GM18519 (cell line): ENCODE data around the gene SPX.

Experiments used
- ATAC-seq: cut with Tn5 transposase; IDR thresholded peaks from one replicate; pipeline ENCODE4 v1.9.1; 2021; ENCODE audit warnings: mild to moderate bottlenecking, moderate library complexity; ENCODE audit not compliant: unreplicated experiment, low FRiP score

The SPX gene

DNA sequence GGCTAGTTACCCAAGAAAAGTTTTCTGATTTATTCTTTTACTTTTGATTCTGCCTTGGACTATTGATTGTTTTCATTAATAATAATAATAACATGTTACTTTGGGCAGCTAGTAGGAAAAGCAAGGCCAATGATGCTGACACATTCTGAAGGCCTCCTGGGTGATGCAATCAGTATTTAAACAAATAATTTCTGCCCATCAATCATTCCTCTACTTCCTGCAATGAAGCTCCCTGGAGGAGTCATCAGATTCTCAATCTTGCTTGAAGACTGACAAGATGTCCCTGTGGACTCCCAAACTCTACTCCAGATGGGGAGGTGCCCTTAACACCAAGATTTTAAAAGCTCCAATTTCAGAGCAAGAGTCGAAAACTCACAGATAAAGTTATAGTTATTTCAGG is at the start of gene SPX:
Gene SPX, plus strand, starts transcription at position 244 of the 400 bp plus-strand sequence. CDS start 177 bp downstream, outside the sequence.
- no peak for ATAC-seq

DNA sequence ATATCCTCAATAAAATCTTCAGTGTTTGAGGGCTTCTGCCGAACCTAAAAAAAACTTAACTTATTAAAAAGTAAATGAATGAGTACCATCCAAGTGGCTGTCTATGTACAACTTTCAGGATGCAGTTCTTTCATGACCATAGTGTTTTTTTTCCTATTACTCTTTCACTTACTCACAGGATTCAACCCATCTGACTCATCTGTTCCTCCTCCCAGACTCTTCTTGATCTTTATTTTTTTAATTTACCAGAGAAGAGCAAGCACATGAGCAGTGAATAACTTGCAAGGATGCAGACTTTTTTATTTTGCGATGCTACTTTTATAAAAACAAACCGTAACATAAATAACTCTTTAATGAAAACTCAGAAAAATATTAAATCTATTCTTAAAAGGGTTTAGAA is 49.1 kb upstream of the SPX start:
- ATAC-seq = no peak

DNA sequence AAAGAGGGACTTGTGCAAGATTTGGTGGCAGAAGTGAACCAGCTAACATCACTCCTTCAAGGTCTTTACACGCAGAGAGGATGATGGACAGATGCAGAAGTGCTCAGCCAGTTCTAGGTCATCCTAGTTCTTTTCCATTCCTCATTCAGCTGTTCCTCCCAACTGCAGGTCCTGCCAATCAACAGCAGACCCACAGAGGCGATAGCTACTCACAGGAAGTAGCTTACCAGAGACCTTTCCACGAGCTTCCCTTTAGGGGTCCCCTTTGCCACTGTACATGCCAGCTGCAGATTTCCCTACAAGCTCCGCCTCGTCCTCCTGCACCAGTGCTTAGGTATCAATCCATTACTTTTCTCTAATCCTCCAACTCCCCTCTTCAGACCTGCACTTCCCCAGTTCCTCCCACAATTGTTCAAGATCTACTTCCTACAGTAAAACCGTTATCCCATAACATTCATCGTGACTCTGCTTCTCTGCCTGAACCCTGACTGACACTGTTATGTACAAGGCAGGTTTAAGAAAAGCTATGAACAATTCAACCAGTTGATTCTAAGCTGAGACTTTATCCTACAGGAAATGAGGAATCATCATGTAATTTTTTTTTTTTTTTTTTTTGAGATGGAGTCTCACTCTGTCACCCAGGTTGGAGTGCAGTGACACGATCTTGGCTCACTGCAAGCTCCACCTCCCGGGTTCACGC is 47.2 kb upstream of the SPX start:
- ATAC-seq = no peak

- no peak for ATAC-seq
These were observed 42.6 kb upstream of the SPX start for GRCh38 chr12:21483531-21483930.

GRCh38 chr12:21485998-21486397 is 40.1 kb upstream of the SPX start:
- no peak for ATAC-seq

GRCh38 chr12:21499765-21500164 is 26.3 kb upstream of the SPX start:
- no peak for ATAC-seq

- ATAC-seq = no peak
These were observed 25.3 kb upstream of the SPX start for GRCh38 chr12:21500786-21501257.

DNA sequence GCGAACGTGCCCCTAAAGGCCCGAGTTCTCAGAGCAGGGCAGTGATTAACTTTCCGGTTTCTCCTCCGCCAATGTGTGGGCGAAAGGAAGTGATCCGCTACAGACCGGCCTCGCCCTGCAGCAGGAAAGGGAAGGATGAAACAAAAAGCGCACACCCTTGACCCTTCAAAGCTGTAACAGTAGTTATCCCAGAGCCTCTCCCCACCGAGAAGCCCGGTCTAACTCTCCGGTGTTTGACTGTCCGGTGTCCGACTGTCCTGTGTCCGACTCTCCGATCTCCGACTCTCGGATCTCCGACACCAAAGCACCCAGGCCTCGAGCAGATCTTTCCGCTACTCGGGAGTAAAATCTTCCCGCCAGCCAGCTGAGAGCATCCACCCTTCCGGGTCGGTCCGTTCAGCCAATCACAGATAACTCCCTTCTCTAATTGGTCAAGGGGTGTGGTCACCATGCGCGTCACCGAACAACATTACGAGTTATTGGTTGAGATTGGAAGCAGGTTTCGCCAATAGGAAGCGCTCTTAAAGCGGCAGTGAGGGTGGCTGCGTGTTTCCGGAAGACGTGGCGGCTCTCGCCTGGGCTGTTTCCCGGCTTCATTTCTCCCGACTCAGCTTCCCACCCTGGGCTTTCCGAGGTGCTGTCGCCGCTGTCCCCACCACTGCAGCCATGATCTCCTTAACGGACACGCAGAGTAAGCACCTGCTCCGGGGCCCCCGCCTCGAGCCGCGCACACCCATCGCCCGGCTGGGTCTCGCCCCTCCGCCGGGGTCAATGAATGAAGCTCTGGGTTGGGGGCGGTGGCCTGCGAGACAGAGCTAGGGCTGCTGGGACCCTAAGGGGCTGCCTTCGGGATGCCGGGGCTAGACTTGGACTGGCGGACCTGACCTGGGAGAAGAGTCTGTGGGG is 24.6 kb upstream of the SPX start, which contains the start of the genes GOLT1B and RECQL:
Gene GOLT1B, plus strand, starts transcription at position 532 of the 906 bp plus-strand sequence. Its CDS starts 135 bp downstream, at position 667.
Gene RECQL, minus strand, starts transcription at position 378 of the 906 bp plus-strand sequence. CDS start 2,065 bp downstream, outside the sequence.
- peak; percentile 99 for ATAC-seq

DNA sequence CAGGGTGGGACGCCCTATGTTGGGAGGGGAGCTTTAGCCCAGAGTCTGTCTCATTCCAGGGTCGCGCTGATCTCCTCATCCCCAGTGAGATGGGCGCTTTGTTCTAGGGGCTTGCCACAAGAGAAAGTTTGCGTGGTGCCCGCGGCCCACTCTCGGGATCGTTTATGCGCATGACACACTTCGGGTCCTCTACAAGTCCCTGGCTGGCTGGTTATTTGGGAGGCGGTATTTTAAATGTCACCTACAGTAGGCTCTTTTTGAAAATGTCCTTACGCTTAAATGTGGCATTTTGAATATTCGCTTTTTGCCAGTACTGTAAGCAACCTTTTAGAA is 24.0 kb upstream of the SPX start:
- no peak for ATAC-seq

DNA sequence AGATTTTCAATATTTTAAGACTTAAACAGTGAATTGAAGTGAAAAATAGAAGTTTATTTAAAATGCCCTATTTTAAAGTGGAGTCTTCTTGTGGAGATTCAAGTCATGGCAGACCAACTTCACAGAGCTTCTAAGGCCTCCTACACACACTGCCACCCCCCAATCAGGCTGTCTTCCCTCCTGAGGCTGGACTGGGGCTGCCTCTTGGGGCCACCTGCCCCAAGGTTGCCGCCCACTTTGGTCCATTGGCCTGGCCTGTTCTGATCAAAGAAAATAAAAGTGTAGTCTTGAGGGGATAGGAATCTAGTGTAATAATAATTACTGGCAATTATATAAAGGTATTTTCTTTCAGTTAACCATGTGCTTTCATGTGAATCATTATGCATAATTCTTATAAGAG is 23.2 kb upstream of the SPX start:
- no peak for ATAC-seq

- ATAC-seq = no peak
These were observed 20.2 kb upstream of the SPX start for GRCh38 chr12:21505888-21506287.

DNA sequence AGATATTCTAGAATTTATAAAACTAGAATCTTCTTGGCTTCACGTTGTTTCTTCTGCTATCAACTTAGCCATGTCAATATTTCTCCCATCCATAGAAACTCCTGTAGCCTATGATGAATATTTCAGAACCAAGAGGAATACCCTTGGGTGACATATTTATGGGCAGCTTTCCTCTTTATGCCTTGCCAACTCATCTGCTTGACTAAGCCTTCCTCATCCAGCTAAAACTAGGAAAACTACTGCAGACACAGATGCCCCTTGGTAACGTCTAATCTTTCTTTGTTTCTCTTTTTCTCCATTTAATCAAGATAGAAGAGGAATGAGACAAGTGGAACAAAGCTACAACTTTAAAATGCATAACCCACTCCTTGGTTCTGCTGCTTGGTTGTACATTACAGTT is 18.2 kb upstream of the SPX start:
- ATAC-seq = no peak

GRCh38 chr12:21509768-21510167 is 16.3 kb upstream of the SPX start:
- peak; percentile 92 for ATAC-seq

GRCh38 chr12:21516281-21516680 is 9.8 kb upstream of the SPX start:
- no peak for ATAC-seq

GRCh38 chr12:21518451-21518850 is 7.6 kb upstream of the SPX start:
- no peak for ATAC-seq

- no peak for ATAC-seq
These were observed 4.6 kb upstream of the SPX start for GRCh38 chr12:21521541-21521940.

- no peak for ATAC-seq
These were observed 2.9 kb upstream of the SPX start for GRCh38 chr12:21523148-21523547.

DNA sequence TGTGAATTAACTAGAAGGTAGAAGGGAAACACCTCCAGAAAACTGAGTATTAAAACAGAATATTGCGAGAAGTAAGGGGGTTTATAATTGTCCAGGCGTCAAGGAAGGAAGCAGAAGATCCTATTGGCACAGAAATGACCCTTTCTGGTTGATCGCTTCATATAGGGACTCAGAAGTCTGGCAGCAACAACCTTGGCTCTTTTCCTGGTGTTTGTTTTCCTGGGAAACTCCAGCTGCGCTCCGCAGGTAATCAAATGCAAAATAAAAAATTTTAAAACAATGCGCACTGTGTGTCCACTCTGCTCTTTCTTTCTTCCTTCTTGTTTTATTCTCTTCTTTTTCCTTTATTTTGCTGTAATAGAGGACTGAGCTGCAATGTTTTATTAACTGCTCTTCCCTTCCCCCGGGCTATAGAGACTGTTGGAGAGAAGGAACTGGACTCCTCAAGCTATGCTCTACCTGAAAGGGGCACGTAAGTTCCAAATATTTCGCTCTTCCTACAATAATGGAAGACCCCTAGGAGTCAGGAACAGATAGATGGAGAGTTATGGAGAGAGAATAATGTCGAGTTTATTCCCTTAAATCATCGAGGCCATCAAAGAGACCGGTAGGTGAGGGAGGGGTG is 737 bp downstream of the SPX start:
- no peak for ATAC-seq

- ATAC-seq = peak; percentile 88
These were observed 1.5 kb downstream of the SPX start for GRCh38 chr12:21527451-21528180.

GRCh38 chr12:21528953-21529352 is 2.9 kb downstream of the SPX start:
- no peak for ATAC-seq
